ENCODE data around the gene SSBP3.
"Not testable (repeated sequence)": the region's sequence is repeated elsewhere in the genome, so short reads cannot be mapped to it uniquely, and the experiment has no call there.

The SSBP3 gene

DNA sequence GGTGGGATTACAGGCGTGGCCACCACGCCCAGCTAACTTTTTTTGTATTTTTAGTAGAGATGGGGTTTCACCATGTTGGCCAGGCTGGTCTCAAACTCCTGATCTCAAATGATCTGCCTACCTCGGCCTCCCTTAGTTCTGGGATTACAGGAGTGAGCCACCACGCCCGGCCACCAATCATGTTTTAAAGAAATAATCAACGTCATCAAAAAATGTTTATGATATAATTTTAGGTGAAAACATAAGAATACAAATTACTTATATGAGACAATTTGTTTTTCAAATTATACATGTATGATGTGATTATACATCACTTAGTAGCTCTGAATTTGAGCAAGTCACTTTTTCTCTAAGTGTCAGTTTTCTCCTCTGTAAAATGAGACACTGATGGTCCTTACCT is 31.6 kb upstream of the SSBP3 start:
- DNase-seq (ENCODE audit: insufficient read length, low spot score) (no peak), FAIRE-seq (no peak)
- TF ChIP-seq CTCF (IDR thresholded peaks at IDR 0.05; ENCODE audit: insufficient read depth, missing control alignments), result no peak

DNA sequence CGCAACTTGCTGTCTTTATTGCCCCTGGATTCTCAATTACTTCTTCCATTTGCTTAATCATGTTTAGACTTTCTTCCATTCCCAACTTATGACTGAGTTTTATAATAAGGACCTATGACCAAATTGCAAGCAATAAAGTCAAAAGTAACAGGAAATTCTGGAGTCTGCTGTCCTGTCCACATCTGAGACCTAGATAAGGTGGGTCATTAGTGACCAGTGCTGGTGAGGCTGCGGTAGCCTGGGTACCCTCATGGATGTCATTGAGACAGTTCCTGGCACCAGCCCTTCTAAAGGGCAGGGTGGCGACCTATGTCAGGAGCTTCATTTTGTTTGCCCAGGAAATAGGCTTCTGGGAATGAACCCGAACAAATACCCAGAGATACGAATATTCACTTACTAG is 30.6 kb upstream of the SSBP3 start:
- no peak for DNase-seq (ENCODE audit: insufficient read length, low spot score)
- no peak for FAIRE-seq
- TF ChIP-seq CTCF (IDR thresholded peaks at IDR 0.05; ENCODE audit: insufficient read depth, missing control alignments), result no peak

- FAIRE-seq, result no peak
- no peak for DNase-seq (ENCODE audit: insufficient read length, low spot score)
- TF ChIP-seq CTCF (IDR thresholded peaks at IDR 0.05; ENCODE audit: insufficient read depth, missing control alignments), result no peak
These were observed 23.6 kb upstream of the SSBP3 start for GRCh38 chr1:54429838-54430237.

GRCh38 chr1:54428837-54429518 is 22.8 kb upstream of the SSBP3 start:
- FAIRE-seq (no peak), DNase-seq (ENCODE audit: insufficient read length, low spot score) (no peak)
- no peak for TF ChIP-seq CTCF (IDR thresholded peaks at IDR 0.05; ENCODE audit: insufficient read depth, missing control alignments)

- peak; percentile 5 for TF ChIP-seq CTCF (IDR thresholded peaks at IDR 0.05; ENCODE audit: insufficient read depth, missing control alignments)
- DNase-seq (ENCODE audit: insufficient read length, low spot score), result no peak
- no peak for FAIRE-seq
These were observed 19.0 kb upstream of the SSBP3 start for GRCh38 chr1:54425152-54425584.

- no peak for TF ChIP-seq CTCF (IDR thresholded peaks at IDR 0.05; ENCODE audit: insufficient read depth, missing control alignments)
- DNase-seq (ENCODE audit: insufficient read length, low spot score) (no peak), FAIRE-seq (no peak)
These were observed 18.2 kb upstream of the SSBP3 start for GRCh38 chr1:54424398-54424797.

DNA sequence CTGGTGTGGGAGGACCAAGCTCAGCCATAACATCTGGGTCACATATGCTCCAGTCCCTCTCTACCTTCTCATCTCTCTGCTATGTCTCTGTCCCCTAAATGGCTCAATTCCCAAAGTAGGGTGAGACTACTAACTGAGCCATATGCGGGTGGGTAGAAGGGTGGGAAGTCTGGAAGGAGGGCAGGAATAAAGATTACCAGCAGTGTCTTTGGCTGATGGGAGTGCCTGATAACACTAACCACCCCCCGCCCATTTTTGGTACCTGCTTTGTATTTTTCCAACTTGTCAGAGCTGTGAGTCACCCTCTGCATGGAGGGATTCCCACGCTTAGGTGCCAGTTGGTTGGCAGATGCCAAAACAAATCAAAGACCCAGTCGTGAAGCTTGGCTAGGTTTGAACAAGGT is 14.9 kb upstream of the SSBP3 start:
- no peak for DNase-seq (ENCODE audit: insufficient read length, low spot score)

GRCh38 chr1:54418598-54418997 is 12.4 kb upstream of the SSBP3 start:
- FAIRE-seq; DNase-seq (ENCODE audit: insufficient read length, low spot score): not testable (repeated sequence)

More for the DNA sequence above, 14.9 kb upstream of the SSBP3 start:
- TF ChIP-seq CTCF (IDR thresholded peaks at IDR 0.05; ENCODE audit: insufficient read depth, missing control alignments), result no peak
- no peak for FAIRE-seq

Data from D721Med (cell line).